ENCODE results near the gene SORL1-AS1.

DNA sequence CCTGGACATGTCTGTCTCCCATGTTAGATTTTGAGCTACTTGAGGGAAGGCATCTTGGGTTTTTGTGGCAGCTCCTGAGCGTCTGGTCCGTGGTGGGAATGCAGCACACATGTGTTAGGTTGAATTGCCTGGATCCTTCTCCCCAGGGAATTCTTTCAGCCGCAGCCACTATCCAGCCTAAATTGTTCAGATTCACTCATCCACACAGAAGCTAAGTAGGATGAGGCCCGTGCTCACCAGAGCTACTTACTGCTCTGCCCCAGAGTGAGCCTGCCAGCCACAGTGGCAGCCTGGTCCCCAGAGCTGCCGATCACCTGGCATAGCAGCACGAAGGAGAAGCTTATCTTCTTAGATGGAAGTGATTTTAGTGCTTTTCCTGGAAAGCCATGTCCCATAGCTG lies 34.4 kb upstream of the SORL1-AS1 start:
- TF ChIP-seq, protein P1, sequence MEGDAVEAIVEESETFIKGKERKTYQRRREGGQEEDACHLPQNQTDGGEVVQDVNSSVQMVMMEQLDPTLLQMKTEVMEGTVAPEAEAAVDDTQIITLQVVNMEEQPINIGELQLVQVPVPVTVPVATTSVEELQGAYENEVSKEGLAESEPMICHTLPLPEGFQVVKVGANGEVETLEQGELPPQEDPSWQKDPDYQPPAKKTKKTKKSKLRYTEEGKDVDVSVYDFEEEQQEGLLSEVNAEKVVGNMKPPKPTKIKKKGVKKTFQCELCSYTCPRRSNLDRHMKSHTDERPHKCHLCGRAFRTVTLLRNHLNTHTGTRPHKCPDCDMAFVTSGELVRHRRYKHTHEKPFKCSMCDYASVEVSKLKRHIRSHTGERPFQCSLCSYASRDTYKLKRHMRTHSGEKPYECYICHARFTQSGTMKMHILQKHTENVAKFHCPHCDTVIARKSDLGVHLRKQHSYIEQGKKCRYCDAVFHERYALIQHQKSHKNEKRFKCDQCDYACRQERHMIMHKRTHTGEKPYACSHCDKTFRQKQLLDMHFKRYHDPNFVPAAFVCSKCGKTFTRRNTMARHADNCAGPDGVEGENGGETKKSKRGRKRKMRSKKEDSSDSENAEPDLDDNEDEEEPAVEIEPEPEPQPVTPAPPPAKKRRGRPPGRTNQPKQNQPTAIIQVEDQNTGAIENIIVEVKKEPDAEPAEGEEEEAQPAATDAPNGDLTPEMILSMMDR (conservative IDR thresholded peaks at IDR 0.05; ENCODE audit: low read length) = no peak
- no peak for TF ChIP-seq EZH2phosphoT487 (IDR thresholded peaks at IDR 0.05; ENCODE audit: borderline replicate concordance, low read depth, low read length)
